HepG2 (cell line): Measurements from ENCODE around the gene SRPRB.

Experiments
- HCFC1 ChIP-seq: fragments of 150-350 bp; IDR thresholded peaks from 2 replicates; pipeline ENCODE4 v1.6.1; 2014; ENCODE audit warnings: low read depth, low read length
- TCF7 ChIP-seq: sonication (generic); IDR thresholded peaks from 2 replicates; pipeline ENCODE4 v1.6.1; 2016; ENCODE audit warnings: antibody characterized with exemption, low read depth
- TSC22D2 ChIP-seq: sonication (generic); formaldehyde crosslinking; IDR thresholded peaks from 2 replicates; pipeline ENCODE4 v1.5.1; 2020; ENCODE audit warnings: missing genetic modification reagents, mild to moderate bottlenecking, borderline replicate concordance
- TF ChIP-seq, protein P1 (sequence below): sonication (generic); formaldehyde crosslinking; conservative IDR thresholded peaks from 2 replicates; pipeline ENCODE4 v1.4.0; 2020; ENCODE audit warnings: missing genetic modification reagents

DNA sequence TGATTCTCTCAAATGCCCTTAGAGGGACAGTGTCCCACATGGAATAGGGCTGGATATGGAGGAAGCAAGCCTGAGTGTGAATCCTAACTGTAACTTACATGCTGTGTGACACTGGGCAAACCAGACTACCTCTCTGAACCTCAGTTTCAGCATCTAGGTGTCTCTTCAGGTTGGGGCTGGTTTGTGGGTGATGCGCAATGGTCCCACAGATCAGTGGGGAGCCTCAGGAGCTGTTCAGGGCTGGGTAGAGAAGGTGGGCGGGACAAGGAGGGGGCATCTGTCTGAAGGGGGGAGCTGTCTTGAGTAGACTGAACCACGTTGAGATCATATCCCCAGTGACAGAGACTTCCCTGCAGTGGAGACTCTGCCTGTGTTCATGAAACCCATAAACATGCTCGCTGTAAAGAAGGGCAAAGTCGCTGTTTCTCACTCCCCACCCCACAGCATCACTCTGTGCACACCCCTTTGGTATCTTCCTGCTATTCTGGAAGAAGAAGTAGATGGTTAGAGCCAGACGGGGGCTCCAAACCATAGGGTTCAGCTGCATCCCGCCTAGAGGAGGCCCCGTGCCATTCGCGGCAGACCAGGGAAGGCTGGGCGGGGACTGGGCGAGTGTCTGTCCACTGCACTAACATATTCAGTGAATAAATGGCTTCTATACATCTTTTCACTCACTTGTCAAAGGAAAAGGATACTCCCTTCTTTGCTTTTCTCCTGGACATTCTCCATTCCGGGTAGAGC lies 28.4 kb downstream of the SRPRB start:
- no peak for TF ChIP-seq HCFC1
- TF ChIP-seq TCF7, result no peak
- TF ChIP-seq, protein P1, sequence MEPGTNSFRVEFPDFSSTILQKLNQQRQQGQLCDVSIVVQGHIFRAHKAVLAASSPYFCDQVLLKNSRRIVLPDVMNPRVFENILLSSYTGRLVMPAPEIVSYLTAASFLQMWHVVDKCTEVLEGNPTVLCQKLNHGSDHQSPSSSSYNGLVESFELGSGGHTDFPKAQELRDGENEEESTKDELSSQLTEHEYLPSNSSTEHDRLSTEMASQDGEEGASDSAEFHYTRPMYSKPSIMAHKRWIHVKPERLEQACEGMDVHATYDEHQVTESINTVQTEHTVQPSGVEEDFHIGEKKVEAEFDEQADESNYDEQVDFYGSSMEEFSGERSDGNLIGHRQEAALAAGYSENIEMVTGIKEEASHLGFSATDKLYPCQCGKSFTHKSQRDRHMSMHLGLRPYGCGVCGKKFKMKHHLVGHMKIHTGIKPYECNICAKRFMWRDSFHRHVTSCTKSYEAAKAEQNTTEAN (CRISPR knock-in tag), result no peak
- TF ChIP-seq TSC22D2 (CRISPR knock-in tag), result no peak
